Measurements from ENCODE around the gene CBX6. TPM values are rescaled to one million over a fixed set of nuclear protein-coding genes. Genes with fewer than 3 reads are reported as not detected.

The CBX6 gene
- total RNA-seq, 2 experiments from 2014 or later, result 41.6 to 42.8 TPM

GRCh38 chr22:38878001-38878400 lies 6.0 kb upstream of the CBX6 start:
- no peak for TF ChIP-seq CTCF (IDR thresholded peaks at IDR 0.05)
- CTCF ChIA-PET, result interaction anchor here (0.7 to 1.4 kb wide), 3 partner anchors 8 to 10 kb away, joined by 3 to 4 read pairs (median 3); no protein-coding TSS in a partner anchor
- intact Hi-C loops (cut with DNase I, micrococcal nuclease), result no loop called here
- Mint-ChIP-seq H3K27me3 (no peaks in the 10 kb centered on the region), H3K9me3 (no peaks in the 10 kb centered on the region), H3K27ac (no peak overlapping the region), H3K36me3 (ENCODE audit: low read depth) (no peaks in the 10 kb centered on the region), H3K4me1 (ENCODE audit: low read depth) (peaks cover 44% of the 10 kb centered on the region), H3K4me3 (no peak overlapping the region)
- ATAC-seq (ENCODE audit: poor library complexity) (no peak), DNase-seq (no peak)
- POLR2A ChIA-PET, result no interaction called here
- Histone ChIP-seq H3K9me3 (ENCODE audit: control insufficient read depth in 1 of 2, insufficient read depth in 1 of 2, low read length in 2 of 2) (no peaks in the 10 kb centered on the region), H3K36me3 (ENCODE audit: insufficient read depth, low read length) (no peaks in the 10 kb centered on the region), H3K4me1 (ENCODE audit: insufficient read depth, low read length) (peaks cover 30% of the 10 kb centered on the region), H3K4me3 (ENCODE audit: low read length) (no peak overlapping the region), H3K27ac (ENCODE audit: low read depth in 1 of 2, low read length in 2 of 2) (no peak overlapping the region), H3K27me3 (ENCODE audit: control insufficient read depth in 1 of 2, insufficient read depth in 2 of 2, low read length in 2 of 2) (no peaks in the 10 kb centered on the region)

GRCh38 chr22:38874529-38875222 lies 2.7 kb upstream of the CBX6 start:
- Histone ChIP-seq H3K27me3 (ENCODE audit: control insufficient read depth in 1 of 2, insufficient read depth in 2 of 2, low read length in 2 of 2) (no peaks in the 10 kb centered on the region), H3K9me3 (ENCODE audit: control insufficient read depth in 1 of 2, insufficient read depth in 1 of 2, low read length in 2 of 2) (no peaks in the 10 kb centered on the region), H3K27ac (ENCODE audit: low read depth in 1 of 2, low read length in 2 of 2) (no peak overlapping the region), H3K36me3 (ENCODE audit: insufficient read depth, low read length) (peaks cover under 1% of the 10 kb centered on the region), H3K4me3 (ENCODE audit: low read length) (no peak overlapping the region), H3K4me1 (ENCODE audit: insufficient read depth, low read length) (peaks cover 41% of the 10 kb centered on the region)
- intact Hi-C loops (cut with DNase I, micrococcal nuclease), result loop anchor here (5.0 kb wide), 4 partner anchors 108 to 653 kb away; partner anchors contain the start of genes APOBEC3B (in 1 of the 2), CBX7 (in 1 of the 2) and CSNK1E (in 1 of the 2)
- ChIA-PET CTCF (interaction anchor here (0.7 to 1.5 kb wide), 5 partner anchors 129 to 659 kb away, joined by 3 to 7 read pairs (median 3); partner anchors contain the start of gene RPL3), POLR2A (no interaction called here)
- peaks cover 15% of the 10 kb centered on the region for H3K36me3 Mint-ChIP-seq (ENCODE audit: low read depth)
- H3K27me3 Mint-ChIP-seq, result no peaks in the 10 kb centered on the region
- H3K27ac Mint-ChIP-seq, result peak overlapping the region; percentile 92
- DNase-seq (peak in 1 of 14 experiments; percentile 13), ATAC-seq (ENCODE audit: poor library complexity) (no peak)
- peaks cover 43% of the 10 kb centered on the region for H3K4me1 Mint-ChIP-seq (ENCODE audit: low read depth)
- TF ChIP-seq CTCF (IDR thresholded peaks at IDR 0.05), result no peak
- H3K9me3 Mint-ChIP-seq, result no peaks in the 10 kb centered on the region
- peak overlapping the region; percentile 96 for H3K4me3 Mint-ChIP-seq

GRCh38 chr22:38873469-38874411 lies 1.7 kb upstream of the CBX6 start:
- CTCF ChIA-PET, result interaction anchor here (1.1 to 1.5 kb wide), 4 partner anchors 129 to 445 kb away, joined by 3 to 7 read pairs (median 3); partner anchors contain the start of gene RPL3
- peaks cover 50% of the 10 kb centered on the region for H3K4me1 ChIP-seq (ENCODE audit: insufficient read depth, low read length)
- peak in 13 of 14 experiments; percentile 25 to 79 (median 51) for DNase-seq
- peaks cover 52% of the 10 kb centered on the region for H3K4me1 Mint-ChIP-seq (ENCODE audit: low read depth)
- peak overlapping the region; percentile 92 for H3K27ac Mint-ChIP-seq
- H3K27me3 Mint-ChIP-seq, result no peaks in the 10 kb centered on the region
- POLR2A ChIA-PET, result no interaction called here
- peak; percentile 24 for ATAC-seq (ENCODE audit: poor library complexity)
- H3K27ac ChIP-seq (ENCODE audit: low read depth in 1 of 2, low read length in 2 of 2), result no peak overlapping the region
- H3K4me3 ChIP-seq (ENCODE audit: low read length), result no peak overlapping the region
- peak overlapping the region; percentile 96 for H3K4me3 Mint-ChIP-seq
- intact Hi-C loops (cut with DNase I, micrococcal nuclease), result loop anchor here (2.0 to 5.0 kb wide), 5 partner anchors 79 to 654 kb away; partner anchors contain the start of genes APOBEC3B (in 1 of the 2), CBX7 (in 1 of the 2), CSNK1E (in 1 of the 2) and DNAL4 (in 1 of the 2)
- H3K36me3 ChIP-seq (ENCODE audit: insufficient read depth, low read length), result peaks cover 9% of the 10 kb centered on the region
- peaks cover 17% of the 10 kb centered on the region for H3K36me3 Mint-ChIP-seq (ENCODE audit: low read depth)
- H3K9me3 Mint-ChIP-seq, result no peaks in the 10 kb centered on the region
- no peaks in the 10 kb centered on the region for H3K27me3 ChIP-seq (ENCODE audit: control insufficient read depth in 1 of 2, insufficient read depth in 2 of 2, low read length in 2 of 2)
- H3K9me3 ChIP-seq (ENCODE audit: control insufficient read depth in 1 of 2, insufficient read depth in 1 of 2, low read length in 2 of 2), result no peaks in the 10 kb centered on the region
- TF ChIP-seq CTCF (IDR thresholded peaks at IDR 0.05), result no peak
